Fibroblast of gingiva (primary cell): ENCODE data around the gene PRPH.

Experiments used
- DNase-seq: peaks from one replicate; pipeline ENCODE4 v3.0.0-alpha.2; 2011; ENCODE audit warnings: low read depth

Gene PRPH

GRCh38 chr12:49346659-49347310 is 51.8 kb downstream of the PRPH start, which contains the start of gene DNAJC22:
Gene DNAJC22 (plus strand): TSS chr12:49346888. CDS start chr12:49348873, 1,985 bp downstream.
- DNase-seq = no peak

GRCh38 chr12:49347311-49348193 is 52.6 kb downstream of the PRPH start:
- peak; percentile 79 for DNase-seq
